ENCODE data around the gene TMEM202.

DNA sequence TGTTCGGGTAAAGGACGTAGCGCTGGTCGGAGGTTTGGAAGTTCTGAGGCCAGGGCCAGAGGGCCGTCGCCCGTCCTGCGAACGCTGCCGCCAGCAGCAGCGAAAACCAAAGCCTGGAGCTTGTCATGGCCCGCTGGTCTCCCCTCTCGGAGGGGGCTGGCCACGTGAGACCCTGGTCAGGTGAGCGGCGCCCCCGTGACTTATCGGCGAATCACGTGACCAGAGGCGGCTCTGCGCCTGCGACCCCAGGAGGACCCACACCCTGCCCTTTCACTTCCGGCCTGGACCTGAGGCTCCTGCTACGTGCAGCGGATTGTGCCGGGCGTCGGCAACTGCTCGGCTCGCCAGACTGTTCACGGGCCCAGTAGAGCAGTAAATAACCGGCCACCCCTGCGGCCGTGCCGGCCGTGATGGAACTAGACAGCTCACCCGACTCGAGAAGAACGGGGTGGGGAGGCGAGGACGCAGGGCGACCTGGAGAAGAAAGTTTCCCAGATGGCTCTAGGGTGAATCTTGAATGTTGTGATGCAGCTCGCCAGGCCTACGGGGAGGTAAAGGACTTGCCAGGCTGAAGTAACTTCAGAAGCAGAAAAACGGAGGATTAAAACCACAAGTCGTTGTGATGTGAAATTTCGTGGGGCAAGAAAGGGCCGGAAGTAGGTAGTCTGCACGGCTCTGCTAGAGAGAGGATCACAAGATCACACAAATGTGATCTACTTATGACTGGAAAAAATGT is 22.1 kb upstream of the TMEM202 start, which contains the start of gene HEXA:
- TF ChIP-seq, protein P1, sequence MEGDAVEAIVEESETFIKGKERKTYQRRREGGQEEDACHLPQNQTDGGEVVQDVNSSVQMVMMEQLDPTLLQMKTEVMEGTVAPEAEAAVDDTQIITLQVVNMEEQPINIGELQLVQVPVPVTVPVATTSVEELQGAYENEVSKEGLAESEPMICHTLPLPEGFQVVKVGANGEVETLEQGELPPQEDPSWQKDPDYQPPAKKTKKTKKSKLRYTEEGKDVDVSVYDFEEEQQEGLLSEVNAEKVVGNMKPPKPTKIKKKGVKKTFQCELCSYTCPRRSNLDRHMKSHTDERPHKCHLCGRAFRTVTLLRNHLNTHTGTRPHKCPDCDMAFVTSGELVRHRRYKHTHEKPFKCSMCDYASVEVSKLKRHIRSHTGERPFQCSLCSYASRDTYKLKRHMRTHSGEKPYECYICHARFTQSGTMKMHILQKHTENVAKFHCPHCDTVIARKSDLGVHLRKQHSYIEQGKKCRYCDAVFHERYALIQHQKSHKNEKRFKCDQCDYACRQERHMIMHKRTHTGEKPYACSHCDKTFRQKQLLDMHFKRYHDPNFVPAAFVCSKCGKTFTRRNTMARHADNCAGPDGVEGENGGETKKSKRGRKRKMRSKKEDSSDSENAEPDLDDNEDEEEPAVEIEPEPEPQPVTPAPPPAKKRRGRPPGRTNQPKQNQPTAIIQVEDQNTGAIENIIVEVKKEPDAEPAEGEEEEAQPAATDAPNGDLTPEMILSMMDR (conservative IDR thresholded peaks at IDR 0.05; ENCODE audit: low read length) = no peak
- no peak for TF ChIP-seq EZH2phosphoT487 (IDR thresholded peaks at IDR 0.05; ENCODE audit: borderline replicate concordance)

Data from Loucy (cell line).